IMR-90 (cell line): Measurements from ENCODE around the gene PPP1R9A. TPM values are rescaled to one million over a fixed set of nuclear protein-coding genes. Genes with fewer than 3 reads are reported as not detected.

Experiments used
- ATAC-seq: fragments of 200-7000 bp; cut with Tn5 transposase; 2 replicates; pipeline ENCODE4 v1.9.1; 2020; ENCODE audit warnings: low read depth, mild to moderate bottlenecking, moderate library complexity
- BruUV-seq: library from RNA; stranded (reverse); fragments of 400-500 nt; replicated peaks from 2 replicates; lab custom pipeline; 2021; lab: Mats Ljungman, UMichigan
- CTCF ChIA-PET: fragments of 300-600 bp; formaldehyde crosslinking; extraction: SDS; loops from one replicate; lab custom pipeline; 2021; ENCODE audit warnings: antibody characterized with exemption; lab: Yijun Ruan, JAX
- POLR2A ChIA-PET: fragments of 300-600 bp; sonication (Branson Sonifier 250); formaldehyde crosslinking; loops from one replicate; lab custom pipeline; 2022; ENCODE audit warnings: antibody characterized with exemption; ENCODE audit not compliant: unreplicated experiment; lab: Charles Lee
- DNase-seq: peaks from one replicate; pipeline ENCODE4 v3.0.0; 2013
- H2AFZ ChIP-seq: replicated peaks from 2 replicates; pipeline ENCODE3; 2013; ENCODE audit warnings: low read length, mild to moderate bottlenecking; ENCODE audit not compliant: poor library complexity
- H2AK5ac ChIP-seq: 2 replicates; pipeline ENCODE4 v1.6.1; 2013; ENCODE audit warnings: low read depth, low read length, inconsistent platforms
- H2AK9ac ChIP-seq: replicated peaks from 2 replicates; pipeline ENCODE3; 2013; ENCODE audit warnings: mild to moderate bottlenecking, low read depth, low read length, moderate library complexity; ENCODE audit not compliant: poor library complexity
- H2BK120ac ChIP-seq: 2 replicates; pipeline ENCODE4 v1.6.1; 2013; ENCODE audit warnings: low read depth, low read length, inconsistent platforms
- H2BK15ac ChIP-seq: 3 replicates; pipeline ENCODE4 v1.6.1; 2013; ENCODE audit warnings: low read depth, low read length, inconsistent platforms
- H2BK20ac ChIP-seq: 2 replicates; pipeline ENCODE4 v1.6.1; 2013; ENCODE audit warnings: low read depth, mild to moderate bottlenecking, inconsistent platforms, low read length, moderate library complexity
- H2BK5ac ChIP-seq: 2 replicates; pipeline ENCODE4 v1.6.1; 2013; ENCODE audit warnings: mild to moderate bottlenecking, low read depth, low read length, inconsistent platforms; ENCODE audit not compliant: poor library complexity, severe bottlenecking
- H3K14ac ChIP-seq: replicated peaks from 2 replicates; pipeline ENCODE4 v1.6.1; 2013; ENCODE audit warnings: low read depth, low read length, inconsistent platforms
- H3K18ac ChIP-seq: 2 replicates; pipeline ENCODE4 v1.6.1; 2013; ENCODE audit warnings: low read depth, low read length, control low read depth
- H3K23ac ChIP-seq: 2 replicates; pipeline ENCODE4 v1.6.1; 2013; ENCODE audit warnings: low read depth, low read length, inconsistent platforms
- H3K27ac ChIP-seq: 2 replicates; pipeline ENCODE4 v1.5.1; 2013; ENCODE audit warnings: mild to moderate bottlenecking, control low read depth, low read length; ENCODE audit not compliant: insufficient read depth
- H3K27me3 ChIP-seq: 2 replicates; pipeline ENCODE4 v1.6.1; 2013; ENCODE audit warnings: low read length; ENCODE audit not compliant: control insufficient read depth, insufficient read depth
- H3K36me3 ChIP-seq: 2 replicates; pipeline ENCODE4 v1.6.1; 2013; ENCODE audit warnings: low read length, mixed read lengths; ENCODE audit not compliant: control insufficient read depth, insufficient read depth
- H3K4ac ChIP-seq: 2 replicates; pipeline ENCODE4 v1.6.1; 2013; ENCODE audit warnings: low read depth, low read length, inconsistent platforms
- H3K4me1 ChIP-seq: 2 replicates; pipeline ENCODE4 v1.6.1; 2013; ENCODE audit warnings: low read length, mixed read lengths; ENCODE audit not compliant: control insufficient read depth, insufficient read depth
- H3K4me2 ChIP-seq: 2 replicates; pipeline ENCODE4 v1.6.1; 2013; ENCODE audit warnings: low read depth, mild to moderate bottlenecking, control low read depth, low read length, moderate library complexity
- H3K4me3 ChIP-seq: 2 replicates; pipeline ENCODE4 v1.5.1; 2013; ENCODE audit warnings: low read depth, mild to moderate bottlenecking, control low read depth, low read length, moderate library complexity; ENCODE audit not compliant: insufficient read depth
- H3K56ac ChIP-seq: 2 replicates; pipeline ENCODE4 v1.6.1; 2013; ENCODE audit warnings: low read length, inconsistent platforms; ENCODE audit not compliant: insufficient read depth; ENCODE audit errors: extremely low read depth
- H3K79me1 ChIP-seq, 2 experiments: 2 replicates each; pipeline ENCODE4 v1.6.1; 2013; ENCODE audit warnings: low read length in 2 of 2, inconsistent platforms in 1 of 2, low read depth in 1 of 2
- H3K9ac ChIP-seq: 2 replicates; pipeline ENCODE4 v1.6.1; 2013; ENCODE audit warnings: low read depth, low read length, control low read depth
- H3K9me1 ChIP-seq: 2 replicates; pipeline ENCODE4 v1.6.1; 2013; ENCODE audit warnings: low read length, inconsistent platforms; ENCODE audit not compliant: insufficient read depth
- H3K9me3 ChIP-seq: 2 replicates; pipeline ENCODE4 v1.6.1; 2013; ENCODE audit warnings: low read length; ENCODE audit not compliant: control insufficient read depth, insufficient read depth
- H4K20me1 ChIP-seq: 2 replicates; pipeline ENCODE4 v1.6.1; 2013; ENCODE audit warnings: low read length, inconsistent platforms; ENCODE audit not compliant: insufficient read depth
- H4K5ac ChIP-seq: 2 replicates; pipeline ENCODE4 v1.6.1; 2013; ENCODE audit warnings: mild to moderate bottlenecking, low read depth, low read length, control low read depth
- H4K8ac ChIP-seq, 2 experiments: 2 replicates each; pipeline ENCODE4 v1.6.1; 2013; ENCODE audit warnings: low read depth in 2 of 2, low read length in 2 of 2, control low read depth in 1 of 2, inconsistent platforms in 1 of 2
- H4K91ac ChIP-seq: 2 replicates; pipeline ENCODE4 v1.6.1; 2013; ENCODE audit warnings: low read depth, low read length, inconsistent platforms; ENCODE audit not compliant: insufficient read depth
- CHD1 ChIP-seq: IDR thresholded peaks from 2 replicates; pipeline ENCODE4 v1.6.1; 2012; ENCODE audit warnings: low read depth, low read length, improper control_type of control experiment
- RCOR1 ChIP-seq: IDR thresholded peaks from 2 replicates; pipeline ENCODE4 v1.6.1; 2012; ENCODE audit warnings: mild to moderate bottlenecking, low read length, improper control_type of control experiment; ENCODE audit not compliant: insufficient replicate concordance
- WGBS, 2 experiments: methylation state at CpG; one replicate each; pipeline versions ENCODE4 v1.1.5 to v1.1.7; 2013; ENCODE audit warnings: missing lambda C conversion rate in 2 of 2; ENCODE audit not compliant: insufficient read length in 1 of 2; ENCODE audit errors: extremely low coverage in 2 of 2; 5-methylcytosine and 5-hydroxymethylcytosine counted together
- dilution Hi-C: fragments of 300-500 bp; cut with HindIII; formaldehyde crosslinking; loops from one replicate; pipeline ENCODE4 v1.14.3; 2018; ENCODE audit warnings: low sequenced_read_pairs; ENCODE audit not compliant: unreplicated experiment
- in situ Hi-C: fragments of 300-500 bp; cut with MboI; formaldehyde crosslinking; loops from 3 replicates; pipeline ENCODE4 v1.14.3; 2019; ENCODE audit warnings: low sequenced_read_pairs, inconsistent platforms, mixed read lengths
- intact Hi-C: fragments of 100-400 bp; cut with micrococcal nuclease; formaldehyde crosslinking; loops from 2 replicates; pipeline ENCODE4 v1.10.0; 2022
- polyA plus RNA-seq, 3 experiments: library from polyadenylated mRNA; depleted of rRNA; stranded (reverse); fragments of >200 nt; gene quantifications; 2 replicates each; pipeline ENCODE4 v1.2.3, GENCODE V29; 2012; ENCODE audit warnings: low replicate concordance in 1 of 3
- total RNA-seq: library from RNA; depleted of rRNA; stranded (reverse); fragments of >200 nt; gene quantifications from 2 replicates; pipeline ENCODE4 v1.2.3, GENCODE V29; 2012
- TF ChIP-seq, protein P1 (sequence below): fragments of 150-350 bp; IDR thresholded peaks from 2 replicates; pipeline ENCODE4 v1.6.1; 2017; ENCODE audit warnings: mild to moderate bottlenecking, antibody characterized with exemption, low read length, low read depth

The PPP1R9A gene
- total and polyA plus RNA-seq, 2 of the 4 experiments (the other 2 are of a cell fraction), result not detected

DNA sequence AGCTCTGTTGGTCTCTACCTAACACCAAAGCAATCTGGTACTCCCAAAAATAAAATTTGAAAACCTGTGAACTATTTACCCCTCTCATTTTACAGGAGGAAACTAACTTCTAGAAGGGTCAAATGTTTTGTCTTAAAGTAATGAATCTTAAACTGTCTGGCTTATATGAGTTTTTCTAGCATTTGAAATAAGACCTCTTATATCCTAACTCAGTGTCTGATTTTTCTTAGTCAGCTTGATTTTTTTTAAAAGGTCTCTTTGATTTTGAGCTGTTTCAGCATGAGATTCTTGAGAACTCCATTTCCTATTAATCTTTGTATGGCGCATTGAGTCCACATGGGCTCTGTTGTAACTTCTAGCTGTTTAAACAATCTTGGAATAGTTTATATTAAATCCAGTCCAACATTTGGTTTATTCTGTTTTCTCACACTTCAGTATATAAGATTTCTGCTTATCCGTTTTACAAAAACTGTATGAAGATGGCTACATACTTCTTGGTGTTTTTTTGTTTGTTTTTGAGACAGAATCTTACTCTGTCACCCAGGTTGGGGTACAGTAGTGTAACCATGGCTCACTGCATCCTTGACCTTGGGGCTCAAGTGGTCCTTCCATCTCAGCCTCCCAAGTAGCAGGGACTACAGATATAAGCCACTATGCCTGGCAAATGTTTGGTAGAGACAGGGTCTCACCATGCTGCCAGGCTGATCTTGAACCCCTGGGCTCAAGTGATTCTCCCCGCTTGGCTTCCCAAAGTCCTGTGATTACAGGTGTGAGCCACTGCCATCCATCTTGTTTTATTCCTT is 91.1 kb downstream of the PPP1R9A start:
- H3K4me1 ChIP-seq, result no peaks in the 10 kb centered on the region
- ChIA-PET POLR2A (no interaction called here), CTCF (interaction anchor here (1.6 kb wide), 1 partner anchor 13 kb away, joined by 3 read pairs; no protein-coding TSS in a partner anchor)
- no peak overlapping the region for H2BK15ac ChIP-seq
- H2BK120ac ChIP-seq, result no peak overlapping the region
- no peak overlapping the region for H2AK9ac ChIP-seq
- dilution Hi-C loops (no loop called here), intact Hi-C loops (no loop called here), in situ Hi-C loops (no loop called here)
- H4K20me1 ChIP-seq, result no peaks in the 10 kb centered on the region
- H4K5ac ChIP-seq, result no peak overlapping the region
- no peak overlapping the region for H4K8ac ChIP-seq
- BruUV-seq, result no TSS peak
- H2BK5ac ChIP-seq, result no peak overlapping the region
- H2BK20ac ChIP-seq, result no peak overlapping the region
- H3K27ac ChIP-seq, result no peak overlapping the region
- TF ChIP-seq CHD1 (no peak), RCOR1 (no peak)
- TF ChIP-seq, protein P1, sequence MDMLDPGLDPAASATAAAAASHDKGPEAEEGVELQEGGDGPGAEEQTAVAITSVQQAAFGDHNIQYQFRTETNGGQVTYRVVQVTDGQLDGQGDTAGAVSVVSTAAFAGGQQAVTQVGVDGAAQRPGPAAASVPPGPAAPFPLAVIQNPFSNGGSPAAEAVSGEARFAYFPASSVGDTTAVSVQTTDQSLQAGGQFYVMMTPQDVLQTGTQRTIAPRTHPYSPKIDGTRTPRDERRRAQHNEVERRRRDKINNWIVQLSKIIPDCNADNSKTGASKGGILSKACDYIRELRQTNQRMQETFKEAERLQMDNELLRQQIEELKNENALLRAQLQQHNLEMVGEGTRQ, result no peak
- ATAC-seq (no peak), DNase-seq (no peak)
- H3K18ac ChIP-seq, result no peak overlapping the region
- no peak overlapping the region for H3K23ac ChIP-seq
- H3K27me3 ChIP-seq, result no peaks in the 10 kb centered on the region
- no peak overlapping the region for H4K91ac ChIP-seq
- no peak overlapping the region for H3K4me3 ChIP-seq
- no peak overlapping the region for H2AK5ac ChIP-seq
- no peaks in the 10 kb centered on the region for H3K9me3 ChIP-seq
- no peak overlapping the region for H3K4ac ChIP-seq
- no CpG with 5 or more reads among the region's 3 CpGs for WGBS, 2 experiments
- no peak overlapping the region for H3K9ac ChIP-seq
- H3K4me2 ChIP-seq, result no peak overlapping the region
- H3K56ac ChIP-seq, result no peak overlapping the region
- H3K79me1 ChIP-seq, result no peaks in the 10 kb centered on the region
- H3K14ac ChIP-seq, result no peak overlapping the region
- H2AFZ ChIP-seq, result no peak overlapping the region
- no peaks in the 10 kb centered on the region for H3K9me1 ChIP-seq
- no peaks in the 10 kb centered on the region for H3K36me3 ChIP-seq
